Activated effector memory CD4-positive, alpha-beta T cell treated with anti-CD3 and anti-CD28 coated beads, Interleukin-2, amount 50 U/mL, for 16 hours (primary cell): ENCODE data around the gene NLGN1.

Experiments used
- DNase-seq: peaks from one replicate; pipeline ENCODE4 v3.0.0-alpha.2; 2020

NLGN1 gene

GRCh38 chr3:174310475-174310983 is 913.0 kb downstream of the NLGN1 start:
- no peak for DNase-seq

GRCh38 chr3:174315225-174315624 is 917.7 kb downstream of the NLGN1 start:
- DNase-seq: no peak

- no peak for DNase-seq
Measured at GRCh38 chr3:174317005-174317404, 919.5 kb downstream of the NLGN1 start.

GRCh38 chr3:174318181-174318580 is 920.6 kb downstream of the NLGN1 start:
- no peak for DNase-seq

- no peak for DNase-seq
Measured at GRCh38 chr3:174321548-174321947, 924.0 kb downstream of the NLGN1 start.

- no peak for DNase-seq
Measured at GRCh38 chr3:174322789-174323188, 925.2 kb downstream of the NLGN1 start.

GRCh38 chr3:174325171-174325570 is 927.6 kb downstream of the NLGN1 start:
- DNase-seq: no peak

- no peak for DNase-seq
Measured at GRCh38 chr3:174325834-174326700, 928.5 kb downstream of the NLGN1 start.

- no peak for DNase-seq
Measured at GRCh38 chr3:174329321-174329720, 931.8 kb downstream of the NLGN1 start.

GRCh38 chr3:174330303-174330702 is 932.8 kb downstream of the NLGN1 start:
- DNase-seq: no peak

- no peak for DNase-seq
Measured at GRCh38 chr3:174331095-174331800, 933.7 kb downstream of the NLGN1 start.

GRCh38 chr3:174332391-174332790 is 934.8 kb downstream of the NLGN1 start:
- no peak for DNase-seq

GRCh38 chr3:174333640-174334039 is 936.1 kb downstream of the NLGN1 start:
- DNase-seq: no peak

GRCh38 chr3:174334111-174334510 is 936.6 kb downstream of the NLGN1 start:
- no peak for DNase-seq

- no peak for DNase-seq
Measured at GRCh38 chr3:174335324-174335723, 937.8 kb downstream of the NLGN1 start.

- DNase-seq: no peak
Measured at GRCh38 chr3:174335910-174336309, 938.4 kb downstream of the NLGN1 start.
